NCI-H82 treated with DMSO at 0.1 percent for 48 hours (cell line): ENCODE results near the gene SPOPL.
"Not testable (repeated sequence)": the region's sequence is repeated elsewhere in the genome, so short reads cannot be mapped to it uniquely, and the experiment has no call there.

Source experiments
- DNase-seq: peaks from one replicate; lab custom pipeline; 2025; ENCODE audit not compliant: unreplicated experiment; lab: John Stamatoyannopoulos, UW

Gene SPOPL

DNA sequence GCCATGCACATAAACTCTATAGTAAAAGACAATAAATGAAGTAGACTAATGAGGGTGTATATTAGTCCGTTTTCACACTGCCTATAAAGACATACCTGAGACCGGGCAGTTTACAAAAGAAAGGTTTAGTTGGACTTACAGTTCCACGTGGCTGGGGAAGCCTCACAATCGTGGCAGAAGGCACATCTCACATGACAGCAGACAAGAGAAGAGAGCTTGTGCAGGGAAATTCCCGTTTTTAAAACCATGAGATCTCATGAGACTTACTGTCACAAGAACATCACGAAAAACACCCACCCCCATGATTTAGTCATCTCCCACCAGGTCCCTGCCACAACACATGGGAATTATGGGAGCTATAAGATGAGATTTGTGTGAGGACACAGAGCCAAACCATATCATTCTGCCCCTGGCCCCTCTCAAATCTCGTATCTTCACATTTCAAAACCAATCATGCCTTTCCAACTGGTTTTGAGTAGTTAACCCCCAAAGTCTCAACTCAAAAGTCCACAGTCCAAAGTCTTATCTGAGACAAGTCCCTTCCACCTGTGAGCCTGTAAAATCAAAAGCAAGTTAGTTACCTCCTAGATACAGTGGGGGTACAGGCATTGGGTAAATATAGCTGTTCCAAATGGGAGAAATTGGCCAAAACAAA lies 21.6 kb downstream of the SPOPL start:
- not testable (repeated sequence) for DNase-seq

DNA sequence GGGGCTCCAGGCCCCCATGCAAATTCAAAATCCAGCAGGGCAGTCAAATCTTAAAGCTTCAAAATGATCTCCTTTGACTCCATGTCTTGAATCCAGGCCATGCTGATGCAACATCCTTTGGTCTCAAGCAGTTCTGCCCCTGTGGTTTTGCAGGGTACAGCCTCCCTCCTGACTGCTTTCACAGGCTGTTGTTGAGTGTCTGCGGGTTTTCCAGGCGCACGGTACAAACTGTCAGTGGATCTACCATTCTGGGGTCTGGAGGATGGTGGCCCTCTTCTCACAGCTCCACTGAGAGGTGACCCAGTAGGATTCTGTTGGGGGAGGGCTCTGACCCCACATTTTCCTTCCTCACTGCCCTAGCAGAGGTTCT lies 22.1 kb downstream of the SPOPL start:
- not testable (repeated sequence) for DNase-seq

- not testable (repeated sequence) for DNase-seq
Measured at GRCh38 chr2:138524353-138524752, 22.8 kb downstream of the SPOPL start.

DNA sequence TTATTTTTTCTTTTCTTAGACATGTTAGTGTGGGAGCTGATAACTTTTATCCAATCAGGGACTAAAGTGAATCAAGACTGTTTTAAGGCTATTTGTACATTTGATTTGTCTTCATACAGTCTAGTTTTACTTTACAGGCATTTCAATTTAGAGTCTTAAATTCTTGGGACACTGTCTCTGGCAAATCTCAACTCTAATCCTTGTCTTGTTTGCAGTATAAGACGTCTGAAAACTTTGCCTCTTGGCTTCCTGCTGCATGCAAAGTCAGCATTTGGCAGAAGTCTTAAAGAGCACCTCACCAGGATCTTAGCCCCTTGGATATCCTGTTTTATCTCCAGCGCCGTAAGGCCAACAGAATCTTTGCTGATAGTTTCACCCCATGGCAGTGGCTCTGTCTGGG lies 30.3 kb downstream of the SPOPL start:
- DNase-seq = no peak

DNA sequence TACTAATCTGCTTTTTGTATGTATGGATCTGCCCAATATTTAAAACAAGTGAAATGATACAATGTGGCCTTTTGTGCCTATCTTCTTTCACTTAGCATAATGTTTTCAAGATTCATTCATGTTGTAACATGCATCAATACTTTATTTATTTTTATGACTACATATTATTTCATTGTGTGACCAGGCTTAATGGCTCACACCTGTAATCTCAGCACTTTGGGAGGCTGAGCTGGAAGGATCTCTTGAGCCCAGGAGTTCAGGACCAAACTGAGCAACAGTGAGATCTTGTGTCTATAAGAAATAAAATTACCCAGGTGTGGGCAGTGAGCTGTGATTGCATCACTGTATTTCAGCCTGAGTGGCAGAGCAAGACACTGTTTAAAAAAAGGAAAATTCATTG lies 33.2 kb downstream of the SPOPL start:
- no peak for DNase-seq

DNA sequence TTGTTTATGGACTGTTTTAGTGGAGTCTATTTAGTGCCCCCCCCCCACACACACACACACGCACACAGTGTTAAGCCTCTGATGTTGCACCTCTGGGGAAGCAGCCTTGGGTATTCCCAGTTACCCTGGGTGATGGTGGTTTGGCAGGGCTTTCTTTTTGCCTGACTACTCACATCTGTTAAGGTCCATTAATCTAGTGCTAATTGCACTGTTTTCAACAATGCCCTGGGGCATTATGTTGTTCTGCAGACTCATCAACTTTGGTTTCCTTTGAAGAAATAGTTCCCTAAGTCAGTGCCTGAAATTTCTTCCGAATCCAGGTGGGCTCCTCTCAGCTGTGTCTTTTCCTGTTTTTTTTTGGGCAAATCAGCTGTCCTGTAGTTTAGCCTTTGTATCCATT lies 34.7 kb downstream of the SPOPL start:
- DNase-seq = no peak

DNA sequence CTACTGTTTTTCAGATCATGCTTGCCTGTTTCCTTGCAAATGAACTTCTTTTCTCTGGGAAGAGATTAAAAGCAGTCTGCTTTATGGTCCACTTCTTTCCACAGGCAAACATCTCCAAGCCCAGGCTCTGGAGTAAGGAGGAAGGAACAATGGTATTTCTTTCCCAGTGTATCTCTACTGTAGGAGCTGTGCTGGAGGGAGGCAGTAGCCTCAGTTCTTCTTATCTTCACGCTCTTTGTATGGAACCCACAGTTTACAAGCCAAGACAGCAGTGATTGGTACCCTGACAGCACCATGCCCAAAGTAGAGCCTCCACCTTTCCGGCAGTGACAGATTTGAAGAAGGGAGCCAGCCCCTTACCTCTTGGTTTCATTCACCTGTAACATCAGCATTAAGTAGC lies 35.2 kb downstream of the SPOPL start:
- no peak for DNase-seq

DNA sequence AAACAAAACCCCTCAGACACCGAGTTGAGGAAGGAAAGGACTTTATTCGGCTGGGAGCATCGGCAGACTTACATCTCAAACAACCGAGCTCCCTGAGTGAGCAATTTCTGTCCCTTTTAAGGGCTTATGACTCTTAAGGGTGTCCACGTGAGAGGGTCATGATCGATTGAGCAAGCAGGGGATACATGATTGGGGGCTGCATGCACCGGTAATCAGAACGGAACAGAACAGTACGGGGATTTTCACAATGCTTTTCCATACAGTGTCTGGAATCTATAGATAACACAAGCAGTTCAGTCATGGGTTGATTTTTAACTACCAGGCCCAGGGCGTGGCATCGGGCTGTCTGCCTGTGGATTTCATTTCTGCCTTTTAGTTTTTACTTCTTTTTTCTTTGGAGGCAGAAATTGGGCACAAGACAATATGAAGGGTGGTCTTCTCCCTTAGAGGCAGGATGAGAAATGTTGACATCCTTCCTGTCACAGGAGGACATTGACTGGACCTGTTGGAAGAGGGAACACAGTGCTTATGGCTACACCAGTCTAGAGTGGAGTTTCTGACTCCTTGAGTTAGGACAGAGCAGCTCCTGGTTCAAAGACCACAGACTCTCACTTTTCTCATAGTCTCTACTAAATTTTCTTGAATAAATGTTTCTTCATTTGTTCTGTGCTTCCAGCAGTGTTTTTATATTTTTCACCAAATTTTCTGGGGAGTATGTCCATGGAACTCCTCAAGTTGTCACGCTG lies 35.8 kb downstream of the SPOPL start:
- no peak for DNase-seq

GRCh38 chr2:138544206-138544605 lies 42.6 kb downstream of the SPOPL start:
- DNase-seq = not testable (repeated sequence)

DNA sequence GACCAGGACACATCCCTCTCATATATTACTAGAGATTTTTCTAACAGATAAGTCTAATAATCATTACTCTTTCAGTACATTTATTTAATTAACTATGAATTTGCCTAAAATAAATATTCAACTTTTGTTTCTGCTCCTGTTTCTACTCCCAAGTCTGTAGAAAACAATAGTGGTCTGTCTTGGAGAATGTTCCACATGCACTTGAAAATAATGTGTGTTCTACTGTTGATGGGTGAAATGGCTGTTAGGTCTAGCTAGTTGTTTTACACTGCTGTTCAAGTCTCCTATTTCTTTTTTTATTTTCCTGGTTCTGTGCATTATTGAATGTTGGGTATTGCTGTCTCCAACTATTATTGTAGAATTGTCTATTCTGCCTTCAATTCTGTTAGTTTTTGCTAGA lies 47.2 kb downstream of the SPOPL start:
- DNase-seq = no peak

- no peak for DNase-seq
Measured at GRCh38 chr2:138550172-138550571, 48.6 kb downstream of the SPOPL start.

- no peak for DNase-seq
Measured at GRCh38 chr2:138550670-138551287, 49.2 kb downstream of the SPOPL start.

- DNase-seq = no peak
Measured at GRCh38 chr2:138554123-138554522, 52.6 kb downstream of the SPOPL start.

- no peak for DNase-seq
Measured at GRCh38 chr2:138559641-138560040, 58.1 kb downstream of the SPOPL start.

- no peak for DNase-seq
Measured at GRCh38 chr2:138564586-138565229, 63.1 kb downstream of the SPOPL start.

- no peak for DNase-seq
Measured at GRCh38 chr2:138565230-138565598, 63.6 kb downstream of the SPOPL start.

GRCh38 chr2:138572318-138572717 lies 70.7 kb downstream of the SPOPL start:
- no peak for DNase-seq

GRCh38 chr2:138577066-138577465 lies 75.5 kb downstream of the SPOPL start:
- no peak for DNase-seq

GRCh38 chr2:138579556-138579955 lies 78.0 kb downstream of the SPOPL start:
- DNase-seq = no peak

- no peak for DNase-seq
Measured at GRCh38 chr2:138581909-138582308, 80.3 kb downstream of the SPOPL start.

- no peak for DNase-seq
Measured at GRCh38 chr2:138589663-138590062, 88.1 kb downstream of the SPOPL start.

- DNase-seq = no peak
Measured at GRCh38 chr2:138596403-138596802, 94.8 kb downstream of the SPOPL start.
